ENCODE measurements around the gene OR52I2.

DNA sequence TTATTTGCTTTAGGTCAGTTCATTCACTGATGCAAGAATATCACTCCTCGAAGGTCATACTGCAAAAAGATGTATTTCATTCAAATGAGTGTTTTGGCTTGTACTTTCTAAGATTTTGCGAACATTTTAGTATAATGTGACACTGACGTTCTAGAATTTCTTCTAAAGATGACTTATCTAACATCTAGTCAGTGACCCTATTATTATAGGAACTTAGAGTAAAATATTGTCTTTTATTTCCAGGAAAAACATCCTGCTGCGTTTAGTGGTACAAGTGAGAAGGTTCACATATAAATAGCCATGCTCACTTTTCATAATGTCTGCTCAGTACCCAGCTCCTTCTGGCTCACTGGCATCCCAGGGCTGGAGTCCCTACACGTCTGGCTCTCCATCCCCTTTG lies 36.7 kb upstream of the OR52I2 start, which contains the start of gene OR52M1:
- no peak for TF ChIP-seq POLR2A (IDR thresholded peaks at IDR 0.05; ENCODE audit: extremely low read depth, insufficient read length)
- TF ChIP-seq, protein P1, sequence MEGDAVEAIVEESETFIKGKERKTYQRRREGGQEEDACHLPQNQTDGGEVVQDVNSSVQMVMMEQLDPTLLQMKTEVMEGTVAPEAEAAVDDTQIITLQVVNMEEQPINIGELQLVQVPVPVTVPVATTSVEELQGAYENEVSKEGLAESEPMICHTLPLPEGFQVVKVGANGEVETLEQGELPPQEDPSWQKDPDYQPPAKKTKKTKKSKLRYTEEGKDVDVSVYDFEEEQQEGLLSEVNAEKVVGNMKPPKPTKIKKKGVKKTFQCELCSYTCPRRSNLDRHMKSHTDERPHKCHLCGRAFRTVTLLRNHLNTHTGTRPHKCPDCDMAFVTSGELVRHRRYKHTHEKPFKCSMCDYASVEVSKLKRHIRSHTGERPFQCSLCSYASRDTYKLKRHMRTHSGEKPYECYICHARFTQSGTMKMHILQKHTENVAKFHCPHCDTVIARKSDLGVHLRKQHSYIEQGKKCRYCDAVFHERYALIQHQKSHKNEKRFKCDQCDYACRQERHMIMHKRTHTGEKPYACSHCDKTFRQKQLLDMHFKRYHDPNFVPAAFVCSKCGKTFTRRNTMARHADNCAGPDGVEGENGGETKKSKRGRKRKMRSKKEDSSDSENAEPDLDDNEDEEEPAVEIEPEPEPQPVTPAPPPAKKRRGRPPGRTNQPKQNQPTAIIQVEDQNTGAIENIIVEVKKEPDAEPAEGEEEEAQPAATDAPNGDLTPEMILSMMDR (IDR thresholded peaks at IDR 0.05; ENCODE audit: low read depth, low read length), result no peak
- TF ChIP-seq, protein P2, sequence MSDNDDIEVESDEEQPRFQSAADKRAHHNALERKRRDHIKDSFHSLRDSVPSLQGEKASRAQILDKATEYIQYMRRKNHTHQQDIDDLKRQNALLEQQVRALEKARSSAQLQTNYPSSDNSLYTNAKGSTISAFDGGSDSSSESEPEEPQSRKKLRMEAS (IDR thresholded peaks at IDR 0.05; ENCODE audit: low read depth, low read length), result no peak
